Measurements from ENCODE around the gene FXYD5.

The FXYD5 gene

GRCh38 chr19:35160629-35161433 is 6.3 kb downstream of the FXYD5 start:
- DNase-seq = no peak

- no peak for DNase-seq
Measured at GRCh38 chr19:35161434-35161743, 6.9 kb downstream of the FXYD5 start.

- DNase-seq = no peak
Measured at GRCh38 chr19:35162471-35163326, 8.2 kb downstream of the FXYD5 start.

- DNase-seq = no peak
Measured at GRCh38 chr19:35164418-35164817, 9.9 kb downstream of the FXYD5 start.

- DNase-seq = no peak
Measured at GRCh38 chr19:35165200-35166058, 10.9 kb downstream of the FXYD5 start.

GRCh38 chr19:35166100-35167063 is 11.8 kb downstream of the FXYD5 start:
- DNase-seq = no peak

- no peak for DNase-seq
Measured at GRCh38 chr19:35167251-35168119, 12.9 kb downstream of the FXYD5 start.

GRCh38 chr19:35168196-35168595 is 13.7 kb downstream of the FXYD5 start:
- DNase-seq = no peak

- no peak for DNase-seq
Measured at GRCh38 chr19:35169221-35169995, 14.9 kb downstream of the FXYD5 start.

- DNase-seq = no peak
Measured at GRCh38 chr19:35170359-35171061, 16.0 kb downstream of the FXYD5 start.

- no peak for DNase-seq
Measured at GRCh38 chr19:35171730-35172129, 17.2 kb downstream of the FXYD5 start.

- no peak for DNase-seq
Measured at GRCh38 chr19:35174226-35174625, 19.7 kb downstream of the FXYD5 start.

- DNase-seq = no peak
Measured at GRCh38 chr19:35176181-35176570, 21.6 kb downstream of the FXYD5 start.

- no peak for DNase-seq
Measured at GRCh38 chr19:35177377-35178274, 23.1 kb downstream of the FXYD5 start.

- DNase-seq = no peak
Measured at GRCh38 chr19:35178701-35179100, 24.2 kb downstream of the FXYD5 start.

GRCh38 chr19:35179830-35180229 is 25.3 kb downstream of the FXYD5 start:
- no peak for DNase-seq

GRCh38 chr19:35181387-35181786 is 26.9 kb downstream of the FXYD5 start:
- no peak for DNase-seq

- DNase-seq = no peak
Measured at GRCh38 chr19:35184267-35184666, 29.7 kb downstream of the FXYD5 start.
